Measurements from ENCODE around the gene DLGAP4. TPM values are rescaled to one million over a fixed set of nuclear protein-coding genes. Genes with fewer than 3 reads are reported as not detected.

Gene DLGAP4
- total and polyA plus RNA-seq, 2 of the 13 experiments (the other 11 are each of a cell fraction or from before 2014, with no cell fraction given) = 15.2 to 26.7 TPM

- TF ChIP-seq, protein P1, sequence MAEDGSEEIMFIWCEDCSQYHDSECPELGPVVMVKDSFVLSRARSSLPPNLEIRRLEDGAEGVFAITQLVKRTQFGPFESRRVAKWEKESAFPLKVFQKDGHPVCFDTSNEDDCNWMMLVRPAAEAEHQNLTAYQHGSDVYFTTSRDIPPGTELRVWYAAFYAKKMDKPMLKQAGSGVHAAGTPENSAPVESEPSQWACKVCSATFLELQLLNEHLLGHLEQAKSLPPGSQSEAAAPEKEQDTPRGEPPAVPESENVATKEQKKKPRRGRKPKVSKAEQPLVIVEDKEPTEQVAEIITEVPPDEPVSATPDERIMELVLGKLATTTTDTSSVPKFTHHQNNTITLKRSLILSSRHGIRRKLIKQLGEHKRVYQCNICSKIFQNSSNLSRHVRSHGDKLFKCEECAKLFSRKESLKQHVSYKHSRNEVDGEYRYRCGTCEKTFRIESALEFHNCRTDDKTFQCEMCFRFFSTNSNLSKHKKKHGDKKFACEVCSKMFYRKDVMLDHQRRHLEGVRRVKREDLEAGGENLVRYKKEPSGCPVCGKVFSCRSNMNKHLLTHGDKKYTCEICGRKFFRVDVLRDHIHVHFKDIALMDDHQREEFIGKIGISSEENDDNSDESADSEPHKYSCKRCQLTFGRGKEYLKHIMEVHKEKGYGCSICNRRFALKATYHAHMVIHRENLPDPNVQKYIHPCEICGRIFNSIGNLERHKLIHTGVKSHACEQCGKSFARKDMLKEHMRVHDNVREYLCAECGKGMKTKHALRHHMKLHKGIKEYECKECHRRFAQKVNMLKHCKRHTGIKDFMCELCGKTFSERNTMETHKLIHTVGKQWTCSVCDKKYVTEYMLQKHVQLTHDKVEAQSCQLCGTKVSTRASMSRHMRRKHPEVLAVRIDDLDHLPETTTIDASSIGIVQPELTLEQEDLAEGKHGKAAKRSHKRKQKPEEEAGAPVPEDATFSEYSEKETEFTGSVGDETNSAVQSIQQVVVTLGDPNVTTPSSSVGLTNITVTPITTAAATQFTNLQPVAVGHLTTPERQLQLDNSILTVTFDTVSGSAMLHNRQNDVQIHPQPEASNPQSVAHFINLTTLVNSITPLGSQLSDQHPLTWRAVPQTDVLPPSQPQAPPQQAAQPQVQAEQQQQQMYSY (CRISPR knock-in tag; IDR thresholded peaks at IDR 0.05) = peak; percentile 28; the same call in 1 of the 2 replicates
- peak; percentile 66; the same call in 1 of the 2 replicates for TF ChIP-seq MYC (CRISPR knock-in tag; IDR thresholded peaks at IDR 0.05; ENCODE audit: borderline replicate concordance)
- peak; percentile 57; the same call in 1 of the 2 replicates for TF ChIP-seq TFAP4 (IDR thresholded peaks at IDR 0.05; ENCODE audit: borderline replicate concordance, low read depth)
- TF ChIP-seq CBX5 (CRISPR knock-in tag; IDR thresholded peaks at IDR 0.05; ENCODE audit: borderline replicate concordance) = no peak
- TF ChIP-seq FOXM1 (CRISPR knock-in tag; IDR thresholded peaks at IDR 0.05) = peak; percentile 86; the same call in 1 of the 2 replicates
- TF ChIP-seq, protein P2, sequence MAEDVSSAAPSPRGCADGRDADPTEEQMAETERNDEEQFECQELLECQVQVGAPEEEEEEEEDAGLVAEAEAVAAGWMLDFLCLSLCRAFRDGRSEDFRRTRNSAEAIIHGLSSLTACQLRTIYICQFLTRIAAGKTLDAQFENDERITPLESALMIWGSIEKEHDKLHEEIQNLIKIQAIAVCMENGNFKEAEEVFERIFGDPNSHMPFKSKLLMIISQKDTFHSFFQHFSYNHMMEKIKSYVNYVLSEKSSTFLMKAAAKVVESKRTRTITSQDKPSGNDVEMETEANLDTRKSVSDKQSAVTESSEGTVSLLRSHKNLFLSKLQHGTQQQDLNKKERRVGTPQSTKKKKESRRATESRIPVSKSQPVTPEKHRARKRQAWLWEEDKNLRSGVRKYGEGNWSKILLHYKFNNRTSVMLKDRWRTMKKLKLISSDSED (CRISPR knock-in tag; IDR thresholded peaks at IDR 0.05) = no peak
- TF ChIP-seq CTCF (CRISPR knock-in tag; IDR thresholded peaks at IDR 0.05) = peak; percentile 5; the same call in 1 of the 2 replicates
- 0 out of 2 replicates have a peak, but pooled peaks have one; percentile 37 for TF ChIP-seq RXRA (CRISPR knock-in tag; IDR thresholded peaks at IDR 0.05)
- no peak for TF ChIP-seq MLX (CRISPR knock-in tag; IDR thresholded peaks at IDR 0.05)
- TF ChIP-seq, protein P3, sequence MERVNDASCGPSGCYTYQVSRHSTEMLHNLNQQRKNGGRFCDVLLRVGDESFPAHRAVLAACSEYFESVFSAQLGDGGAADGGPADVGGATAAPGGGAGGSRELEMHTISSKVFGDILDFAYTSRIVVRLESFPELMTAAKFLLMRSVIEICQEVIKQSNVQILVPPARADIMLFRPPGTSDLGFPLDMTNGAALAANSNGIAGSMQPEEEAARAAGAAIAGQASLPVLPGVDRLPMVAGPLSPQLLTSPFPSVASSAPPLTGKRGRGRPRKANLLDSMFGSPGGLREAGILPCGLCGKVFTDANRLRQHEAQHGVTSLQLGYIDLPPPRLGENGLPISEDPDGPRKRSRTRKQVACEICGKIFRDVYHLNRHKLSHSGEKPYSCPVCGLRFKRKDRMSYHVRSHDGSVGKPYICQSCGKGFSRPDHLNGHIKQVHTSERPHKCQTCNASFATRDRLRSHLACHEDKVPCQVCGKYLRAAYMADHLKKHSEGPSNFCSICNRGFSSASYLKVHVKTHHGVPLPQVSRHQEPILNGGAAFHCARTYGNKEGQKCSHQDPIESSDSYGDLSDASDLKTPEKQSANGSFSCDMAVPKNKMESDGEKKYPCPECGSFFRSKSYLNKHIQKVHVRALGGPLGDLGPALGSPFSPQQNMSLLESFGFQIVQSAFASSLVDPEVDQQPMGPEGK (CRISPR knock-in tag; IDR thresholded peaks at IDR 0.05) = peak; percentile 99
- TF ChIP-seq, protein P4, sequence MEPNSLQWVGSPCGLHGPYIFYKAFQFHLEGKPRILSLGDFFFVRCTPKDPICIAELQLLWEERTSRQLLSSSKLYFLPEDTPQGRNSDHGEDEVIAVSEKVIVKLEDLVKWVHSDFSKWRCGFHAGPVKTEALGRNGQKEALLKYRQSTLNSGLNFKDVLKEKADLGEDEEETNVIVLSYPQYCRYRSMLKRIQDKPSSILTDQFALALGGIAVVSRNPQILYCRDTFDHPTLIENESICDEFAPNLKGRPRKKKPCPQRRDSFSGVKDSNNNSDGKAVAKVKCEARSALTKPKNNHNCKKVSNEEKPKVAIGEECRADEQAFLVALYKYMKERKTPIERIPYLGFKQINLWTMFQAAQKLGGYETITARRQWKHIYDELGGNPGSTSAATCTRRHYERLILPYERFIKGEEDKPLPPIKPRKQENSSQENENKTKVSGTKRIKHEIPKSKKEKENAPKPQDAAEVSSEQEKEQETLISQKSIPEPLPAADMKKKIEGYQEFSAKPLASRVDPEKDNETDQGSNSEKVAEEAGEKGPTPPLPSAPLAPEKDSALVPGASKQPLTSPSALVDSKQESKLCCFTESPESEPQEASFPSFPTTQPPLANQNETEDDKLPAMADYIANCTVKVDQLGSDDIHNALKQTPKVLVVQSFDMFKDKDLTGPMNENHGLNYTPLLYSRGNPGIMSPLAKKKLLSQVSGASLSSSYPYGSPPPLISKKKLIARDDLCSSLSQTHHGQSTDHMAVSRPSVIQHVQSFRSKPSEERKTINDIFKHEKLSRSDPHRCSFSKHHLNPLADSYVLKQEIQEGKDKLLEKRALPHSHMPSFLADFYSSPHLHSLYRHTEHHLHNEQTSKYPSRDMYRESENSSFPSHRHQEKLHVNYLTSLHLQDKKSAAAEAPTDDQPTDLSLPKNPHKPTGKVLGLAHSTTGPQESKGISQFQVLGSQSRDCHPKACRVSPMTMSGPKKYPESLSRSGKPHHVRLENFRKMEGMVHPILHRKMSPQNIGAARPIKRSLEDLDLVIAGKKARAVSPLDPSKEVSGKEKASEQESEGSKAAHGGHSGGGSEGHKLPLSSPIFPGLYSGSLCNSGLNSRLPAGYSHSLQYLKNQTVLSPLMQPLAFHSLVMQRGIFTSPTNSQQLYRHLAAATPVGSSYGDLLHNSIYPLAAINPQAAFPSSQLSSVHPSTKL (CRISPR knock-in tag; IDR thresholded peaks at IDR 0.05) = peak; percentile 37; the same call in 1 of the 2 replicates
- TF ChIP-seq ATF7-NPFF (CRISPR knock-in tag; IDR thresholded peaks at IDR 0.05; ENCODE audit: low read depth) = 0 out of 2 replicates have a peak, but pooled peaks have one; percentile 13
- peak; percentile 17; the same call in 1 of the 2 replicates for TF ChIP-seq KAT7 (CRISPR knock-in tag; IDR thresholded peaks at IDR 0.05; ENCODE audit: borderline replicate concordance)
Measured at GRCh38 chr20:36573798-36574365, 267.7 kb downstream of the DLGAP4 start (continued).

All from HepG2 (cell line).